ENCODE data around the gene PRPF6. TPM values are rescaled to one million over a fixed set of nuclear protein-coding genes. Genes with fewer than 3 reads are reported as not detected.

Gene PRPF6
- total RNA-seq, 2 experiments from 2014 or later = 50.6 to 51.3 TPM

DNA sequence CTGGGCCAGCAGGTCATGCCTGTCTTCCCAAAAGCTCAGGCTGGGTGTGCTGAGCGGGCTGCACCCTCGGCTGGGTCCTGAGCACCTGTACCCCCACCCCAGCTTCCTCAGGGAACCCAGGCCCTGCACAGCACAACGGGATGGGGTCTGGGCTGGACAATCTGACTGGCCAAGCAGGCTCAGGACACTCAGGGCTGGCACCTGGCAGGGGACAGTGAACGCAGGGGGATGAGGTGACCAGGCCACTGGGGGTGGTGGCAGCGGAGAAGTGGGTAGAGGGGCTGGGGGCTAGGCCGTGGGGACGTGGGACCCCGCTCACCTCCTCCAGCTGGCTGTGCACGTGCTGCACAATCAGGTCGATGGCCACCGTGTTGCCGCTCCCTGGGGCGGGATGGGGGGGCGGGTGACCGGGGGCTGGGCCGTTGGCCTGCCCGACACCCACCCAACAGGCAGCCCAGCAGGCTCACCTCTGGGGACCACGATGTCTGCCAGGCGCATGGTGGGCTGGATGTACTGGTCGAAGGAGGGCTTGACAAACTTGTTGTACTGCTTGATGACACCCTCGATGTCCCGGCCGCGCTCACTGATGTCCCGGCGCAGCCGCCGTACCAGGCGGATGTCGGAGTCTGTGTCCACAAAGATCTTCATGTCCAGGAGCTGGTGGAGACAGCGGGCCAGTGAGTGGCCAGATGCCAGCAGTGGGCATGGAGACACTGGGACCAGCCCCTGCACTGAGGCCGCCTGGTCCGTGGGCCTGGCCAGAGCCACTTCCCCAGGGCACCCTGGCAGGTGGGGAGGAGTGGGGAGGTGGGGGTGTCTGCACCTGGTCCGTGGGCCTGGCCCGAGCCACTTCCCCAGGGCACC is 36.6 kb upstream of the PRPF6 start:
- no peaks in the 10 kb centered on the region for H3K9me3 Mint-ChIP-seq
- H3K36me3 Mint-ChIP-seq (ENCODE audit: low read depth) = peaks cover 50% of the 10 kb centered on the region
- ChIA-PET POLR2A (no interaction called here), CTCF (no interaction called here)
- peaks cover 0 to 26% of the 10 kb centered on the region in 2 experiments for H3K9me3 ChIP-seq (ENCODE audit: control insufficient read depth in 1 of 2, insufficient read depth in 1 of 2, low read length in 2 of 2)
- intact Hi-C loops (cut with DNase I, micrococcal nuclease) = no loop called here
- TF ChIP-seq CTCF (IDR thresholded peaks at IDR 0.05) = no peak
- H3K4me1 Mint-ChIP-seq (ENCODE audit: low read depth) = peaks cover 55% of the 10 kb centered on the region
- no peak overlapping the region for H3K27ac ChIP-seq (ENCODE audit: low read depth in 1 of 2, low read length in 2 of 2)
- ATAC-seq (ENCODE audit: poor library complexity) (no peak), DNase-seq (peak in 1 of 14 experiments; percentile 27)
- peaks cover 46% of the 10 kb centered on the region for H3K36me3 ChIP-seq (ENCODE audit: insufficient read depth, low read length)
- no peaks in the 10 kb centered on the region for H3K27me3 Mint-ChIP-seq
- no peak overlapping the region for H3K4me3 Mint-ChIP-seq
- H3K27ac Mint-ChIP-seq = no peak overlapping the region
- H3K4me1 ChIP-seq (ENCODE audit: insufficient read depth, low read length) = peaks cover 47% of the 10 kb centered on the region
- H3K4me3 ChIP-seq (ENCODE audit: low read length) = no peak overlapping the region
- no peaks in the 10 kb centered on the region for H3K27me3 ChIP-seq (ENCODE audit: control insufficient read depth in 1 of 2, insufficient read depth in 2 of 2, low read length in 2 of 2)

- peak in 1 of 14 experiments; percentile 18 for DNase-seq
- Histone ChIP-seq H3K9me3 (ENCODE audit: control insufficient read depth in 1 of 2, insufficient read depth in 1 of 2, low read length in 2 of 2) (peaks cover 0 to 26% of the 10 kb centered on the region in 2 experiments), H3K27me3 (ENCODE audit: control insufficient read depth in 1 of 2, insufficient read depth in 2 of 2, low read length in 2 of 2) (no peaks in the 10 kb centered on the region), H3K27ac (ENCODE audit: low read depth in 1 of 2, low read length in 2 of 2) (no peak overlapping the region), H3K36me3 (ENCODE audit: insufficient read depth, low read length) (peaks cover 42% of the 10 kb centered on the region), H3K4me1 (ENCODE audit: insufficient read depth, low read length) (peaks cover 55% of the 10 kb centered on the region), H3K4me3 (ENCODE audit: low read length) (no peak overlapping the region)
- ChIA-PET CTCF (no interaction called here), POLR2A (no interaction called here)
- Mint-ChIP-seq H3K4me1 (ENCODE audit: low read depth) (peaks cover 63% of the 10 kb centered on the region), H3K36me3 (ENCODE audit: low read depth) (peaks cover 50% of the 10 kb centered on the region), H3K27ac (peak overlapping the region; percentile 33), H3K27me3 (no peaks in the 10 kb centered on the region), H3K9me3 (no peaks in the 10 kb centered on the region), H3K4me3 (no peak overlapping the region)
- TF ChIP-seq CTCF (IDR thresholded peaks at IDR 0.05) = no peak
- ATAC-seq (ENCODE audit: poor library complexity) = no peak
- intact Hi-C loops (cut with DNase I, micrococcal nuclease) = no loop called here
Measured at GRCh38 chr20:63945031-63945658, 35.8 kb upstream of the PRPF6 start.

GRCh38 chr20:63945921-63946920 is 34.7 kb upstream of the PRPF6 start:
- Histone ChIP-seq H3K27ac (ENCODE audit: low read depth in 1 of 2, low read length in 2 of 2) (no peak overlapping the region), H3K36me3 (ENCODE audit: insufficient read depth, low read length) (peaks cover 31% of the 10 kb centered on the region), H3K9me3 (ENCODE audit: control insufficient read depth in 1 of 2, insufficient read depth in 1 of 2, low read length in 2 of 2) (peaks cover 0 to 15% of the 10 kb centered on the region in 2 experiments), H3K27me3 (ENCODE audit: control insufficient read depth in 1 of 2, insufficient read depth in 2 of 2, low read length in 2 of 2) (no peaks in the 10 kb centered on the region), H3K4me1 (ENCODE audit: insufficient read depth, low read length) (peaks cover 54% of the 10 kb centered on the region), H3K4me3 (ENCODE audit: low read length) (no peak overlapping the region)
- H3K9me3 Mint-ChIP-seq = no peaks in the 10 kb centered on the region
- POLR2A ChIA-PET = no interaction called here
- H3K27me3 Mint-ChIP-seq = no peaks in the 10 kb centered on the region
- H3K27ac Mint-ChIP-seq = peak overlapping the region; percentile 99
- H3K36me3 Mint-ChIP-seq (ENCODE audit: low read depth) = peaks cover 41% of the 10 kb centered on the region
- peak overlapping the region; percentile 30 for H3K4me3 Mint-ChIP-seq
- peak in 1 of 14 experiments; percentile 33 for DNase-seq
- H3K4me1 Mint-ChIP-seq (ENCODE audit: low read depth) = peaks cover 56% of the 10 kb centered on the region
- intact Hi-C loops (cut with DNase I, micrococcal nuclease) = no loop called here
- no peak for ATAC-seq (ENCODE audit: poor library complexity)
- TF ChIP-seq CTCF (IDR thresholded peaks at IDR 0.05) = no peak
- CTCF ChIA-PET = no interaction called here
